Stimulated activated CD4-positive, alpha-beta T cell treated with anti-CD3 and anti-CD28 coated beads, Interleukin-1b, Interleukin-23, amount 100 ng/mL, for 1 hour (primary cell): ENCODE data around the gene MED7.
A peak's percentile ranks its signal among the peaks of the same experiment; 100 is the strongest.
"Not testable (repeated sequence)": the region's sequence is repeated elsewhere in the genome, so short reads cannot be mapped to it uniquely, and the experiment has no call there.

ENCODE experiments used
- DNase-seq, 2 donors: peaks; one replicate each; pipeline ENCODE4 v3.0.0-alpha.2; 2020; ENCODE audit warnings: low read depth in 2 of 2

The MED7 gene

DNA sequence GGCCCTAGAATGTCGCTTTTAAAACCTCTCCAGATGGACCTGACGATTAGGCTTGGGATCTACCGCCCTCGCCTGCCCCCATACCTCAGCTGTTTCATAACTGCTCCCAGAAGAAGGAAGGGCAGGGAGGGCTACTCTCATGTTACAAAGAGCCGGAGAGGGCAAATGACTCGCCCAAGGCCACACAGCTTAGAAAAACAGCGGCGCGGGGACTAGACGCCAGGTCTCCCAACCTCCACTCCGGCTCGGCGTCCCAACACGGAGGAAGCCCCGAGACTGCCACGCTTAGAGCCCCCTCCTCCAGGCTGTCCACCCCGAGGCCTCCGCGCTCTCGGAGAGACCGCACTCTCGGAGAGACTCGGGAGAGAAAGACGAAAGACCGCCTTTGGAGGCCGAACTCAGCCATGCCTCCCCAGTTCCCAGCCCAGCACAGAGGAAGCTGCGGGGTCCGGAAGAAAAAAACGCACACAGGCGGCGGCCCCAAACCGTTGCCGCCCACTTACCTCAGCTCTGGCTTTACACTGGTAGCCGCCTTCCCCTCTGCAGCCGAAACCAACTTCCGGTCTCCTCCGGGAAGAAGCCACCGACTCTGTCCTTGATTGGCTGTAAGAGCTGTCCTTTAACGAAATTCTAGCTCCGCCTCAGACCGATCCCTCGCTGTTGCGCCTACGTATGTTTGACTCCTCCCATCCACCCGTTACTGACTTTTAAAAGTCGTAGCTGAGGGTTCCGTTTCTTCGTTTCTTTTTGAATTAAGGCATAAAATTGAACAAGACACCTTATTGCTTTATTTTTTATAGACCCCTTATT, at the start of gene MED7:
TSS of gene MED7 (minus strand) at position 549 of the 810 bp plus-strand sequence. CDS start 3,434 bp downstream, outside the sequence.
- peak; percentile 62 to 85 for DNase-seq

GRCh38 chr5:157189223-157189622, 46.6 kb upstream of the MED7 start:
- no peak for DNase-seq

GRCh38 chr5:157188270-157188669, 45.6 kb upstream of the MED7 start:
- DNase-seq, result no peak

- no peak for DNase-seq
Observed at GRCh38 chr5:157187046-157187754, 44.5 kb upstream of the MED7 start.

DNA sequence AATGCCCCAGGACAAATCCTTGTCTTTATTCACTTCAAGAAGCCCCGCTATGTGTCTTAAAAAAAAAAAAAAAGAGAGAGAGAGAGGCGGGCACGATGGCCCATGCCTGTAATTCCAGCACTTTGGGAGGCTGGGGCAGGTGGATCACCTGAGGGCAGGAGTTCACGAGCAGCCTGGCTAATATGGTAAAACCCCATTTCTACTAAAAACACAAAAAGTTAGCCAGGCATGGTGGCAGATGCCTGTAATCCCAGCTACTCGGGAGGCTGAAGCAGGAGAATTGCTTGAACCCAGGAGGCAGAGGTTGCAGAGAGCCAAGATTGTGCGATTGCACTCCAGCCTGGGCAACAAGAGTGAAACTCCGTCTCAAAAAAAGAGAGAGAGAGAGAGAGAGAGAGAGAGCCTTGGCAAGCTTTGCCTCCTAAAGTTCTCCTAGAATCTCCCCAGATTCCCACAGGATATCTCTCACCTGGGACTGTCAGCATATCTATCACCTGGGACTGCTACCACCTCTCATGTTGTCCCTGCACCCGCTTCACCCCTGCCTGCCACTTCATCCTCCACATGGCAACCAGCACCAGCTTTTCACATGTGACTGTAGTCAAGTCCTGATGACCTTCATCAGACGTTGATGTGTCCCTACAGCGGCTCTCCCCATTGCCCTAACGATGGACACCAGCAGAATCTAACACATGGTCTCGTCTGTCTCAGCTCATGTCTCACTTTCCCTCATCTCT, 43.8 kb upstream of the MED7 start:
- DNase-seq, result no peak

GRCh38 chr5:157185122-157185521, 42.5 kb upstream of the MED7 start:
- not testable (repeated sequence) for DNase-seq

GRCh38 chr5:157184117-157184670, 41.5 kb upstream of the MED7 start:
- no peak for DNase-seq

DNA sequence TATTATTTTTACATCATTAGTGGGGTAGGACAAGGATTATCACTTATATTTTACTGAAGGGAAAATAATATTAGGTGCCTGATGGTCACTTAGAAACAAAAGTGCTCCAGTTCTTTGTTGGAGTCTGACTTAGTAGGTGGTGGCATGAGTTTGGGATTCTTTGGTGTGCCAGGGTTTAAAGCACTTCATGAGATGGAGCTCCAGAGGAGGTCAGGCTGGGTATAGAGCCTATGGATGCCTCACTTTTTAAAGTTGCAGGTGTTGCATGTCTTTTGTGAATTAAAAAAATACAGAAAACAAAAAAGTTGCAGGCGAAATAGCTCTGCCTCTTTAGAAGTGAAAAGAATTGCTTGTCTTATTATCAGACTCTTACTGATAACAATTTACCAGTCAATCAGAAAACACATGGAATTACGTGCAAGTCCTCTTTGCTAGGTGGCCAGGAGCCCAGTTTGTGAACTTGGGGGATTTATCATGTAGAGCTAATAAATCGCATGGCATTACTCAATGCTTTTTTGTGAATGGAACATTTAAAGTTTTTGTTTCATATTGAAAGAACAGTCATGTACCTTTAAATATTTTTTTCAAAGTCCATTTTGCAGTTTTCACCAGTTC, 39.6 kb upstream of the MED7 start:
- DNase-seq, result no peak

DNA sequence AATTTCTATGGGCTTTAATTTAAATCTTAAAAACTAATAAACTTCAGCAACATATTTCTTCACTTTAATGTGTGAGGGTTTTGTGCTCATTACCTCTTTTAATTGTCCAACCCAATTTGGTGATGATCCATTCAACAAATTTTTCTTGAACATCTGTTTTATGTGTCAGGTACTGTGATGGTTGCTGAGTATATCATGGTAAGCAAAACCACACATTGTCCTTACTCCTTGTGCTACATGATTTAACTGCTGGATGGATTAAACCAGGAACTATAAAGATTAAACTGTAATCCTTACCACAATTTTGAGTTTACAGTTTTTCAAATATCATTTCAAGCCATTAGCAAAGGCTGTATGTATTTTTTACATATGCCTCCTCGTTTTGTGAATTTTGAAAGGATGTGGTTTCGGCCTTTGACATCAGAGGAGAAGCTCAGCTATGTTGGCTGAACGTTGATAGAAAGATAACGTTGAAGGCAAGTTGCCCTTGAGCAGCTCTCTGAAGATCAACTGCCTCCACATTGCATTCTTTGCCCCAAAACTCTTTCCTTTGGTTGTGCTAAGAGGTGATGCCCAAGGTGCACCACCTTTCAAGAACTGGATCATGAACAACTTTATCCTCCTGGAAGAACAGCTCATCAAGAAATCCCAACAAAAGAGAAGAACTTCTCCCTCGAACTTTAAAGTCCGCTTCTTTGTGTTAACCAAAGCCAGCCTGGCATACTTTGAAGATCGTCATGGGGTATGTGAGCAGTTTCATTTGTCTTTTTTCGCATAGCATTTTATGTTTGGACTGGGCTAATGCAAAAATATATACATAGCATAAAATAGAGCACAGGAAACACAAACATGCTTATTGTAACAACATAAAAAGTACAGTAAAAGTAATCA, 38.0 kb upstream of the MED7 start, which contains the start of gene ITK:
TSS of gene ITK (plus strand) at position 467 of the 891 bp plus-strand sequence. CDS start at position 605, 138 bp downstream.
- no peak for DNase-seq

DNA sequence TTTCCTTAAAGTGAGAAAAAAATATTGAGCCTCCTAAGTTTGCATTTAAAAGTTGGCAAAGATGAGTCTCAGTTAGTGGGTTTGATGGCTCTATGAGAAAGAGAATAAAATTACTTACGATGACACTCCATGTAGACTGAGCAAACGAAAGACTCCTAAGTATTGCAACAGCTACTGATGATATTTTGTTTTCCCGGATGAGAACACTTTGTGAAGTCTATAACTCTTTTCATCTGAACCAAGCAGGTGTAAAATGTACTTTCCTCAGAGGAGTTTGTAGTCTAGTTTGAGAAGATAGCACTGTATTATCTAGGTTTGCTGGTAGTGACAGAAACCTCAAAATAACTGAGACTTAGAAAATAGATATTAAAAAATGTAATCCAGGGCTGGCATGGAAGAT, 36.3 kb upstream of the MED7 start:
- no peak for DNase-seq

DNA sequence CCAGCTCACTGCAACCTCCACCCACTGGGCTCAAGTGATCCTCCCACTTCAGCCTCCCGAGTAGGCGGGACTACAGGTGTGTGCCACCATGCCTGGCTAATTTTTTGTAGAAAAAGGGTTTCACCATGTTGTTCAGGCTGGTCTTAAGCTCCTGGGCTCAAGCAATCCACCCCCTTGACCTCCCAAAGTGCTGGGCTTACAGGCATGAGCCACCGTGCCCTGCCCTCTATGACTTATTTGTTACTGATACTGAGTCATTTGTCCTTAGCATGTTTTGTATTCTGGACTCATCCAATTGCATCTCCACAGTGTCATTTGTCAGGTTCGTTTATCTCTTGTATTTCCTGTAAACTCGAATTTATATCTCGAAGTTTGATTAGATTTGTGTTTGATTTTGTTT, 35.3 kb upstream of the MED7 start:
- DNase-seq, result no peak

GRCh38 chr5:157175071-157175612, 32.5 kb upstream of the MED7 start:
- no peak for DNase-seq

- peak; percentile 55 to 66 for DNase-seq
Observed at GRCh38 chr5:157172403-157172802, 29.7 kb upstream of the MED7 start.

GRCh38 chr5:157168286-157168685, 25.6 kb upstream of the MED7 start:
- no peak for DNase-seq

- no peak for DNase-seq
Observed at GRCh38 chr5:157167214-157167621, 24.6 kb upstream of the MED7 start.

GRCh38 chr5:157166214-157167213, 23.8 kb upstream of the MED7 start, which contains the start of gene GARIN3:
Gene GARIN3, minus strand, starts transcription at chr5:157166264. Its CDS starts 96 bp downstream, at chr5:157166168.
- DNase-seq, result no peak

DNA sequence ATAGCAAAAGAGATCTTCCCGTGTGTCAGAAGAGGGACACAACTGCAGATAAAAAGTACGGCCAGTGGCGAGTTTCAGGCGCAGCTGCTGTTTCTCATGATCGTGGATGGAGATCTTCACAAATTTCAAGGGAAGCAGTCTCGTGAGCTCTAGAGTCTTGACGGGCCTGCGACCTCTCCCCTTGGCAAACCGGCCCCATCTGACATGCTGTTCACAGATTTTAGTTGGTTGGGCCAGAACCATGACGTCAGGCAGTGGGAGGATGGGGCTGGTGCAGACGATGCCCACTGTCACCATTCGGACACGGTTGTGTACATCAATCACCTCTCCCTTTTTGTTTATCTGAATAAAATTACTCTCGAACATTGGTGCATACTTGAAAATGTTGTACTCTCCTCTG, 23.0 kb upstream of the MED7 start:
- DNase-seq, result no peak

DNA sequence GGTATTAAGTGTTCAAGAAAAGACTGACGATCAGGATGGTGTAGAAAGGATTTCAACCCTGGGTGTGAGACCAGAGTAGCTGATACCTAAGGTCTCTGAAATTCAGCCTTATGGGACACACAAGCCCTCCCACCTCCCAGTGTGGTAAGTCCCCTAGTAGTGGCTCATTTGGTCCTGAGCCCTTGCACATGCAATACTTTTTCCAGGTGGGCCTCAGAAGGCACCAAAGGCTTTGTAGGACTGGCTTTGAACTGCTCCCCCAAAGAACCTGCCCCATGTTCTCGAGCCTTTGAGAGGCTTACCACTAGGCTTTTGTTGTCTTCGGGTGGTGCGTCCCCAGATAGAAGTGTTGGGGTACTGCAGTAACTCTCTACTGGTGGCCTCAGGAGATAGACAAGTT, 22.6 kb upstream of the MED7 start:
- no peak for DNase-seq

DNA sequence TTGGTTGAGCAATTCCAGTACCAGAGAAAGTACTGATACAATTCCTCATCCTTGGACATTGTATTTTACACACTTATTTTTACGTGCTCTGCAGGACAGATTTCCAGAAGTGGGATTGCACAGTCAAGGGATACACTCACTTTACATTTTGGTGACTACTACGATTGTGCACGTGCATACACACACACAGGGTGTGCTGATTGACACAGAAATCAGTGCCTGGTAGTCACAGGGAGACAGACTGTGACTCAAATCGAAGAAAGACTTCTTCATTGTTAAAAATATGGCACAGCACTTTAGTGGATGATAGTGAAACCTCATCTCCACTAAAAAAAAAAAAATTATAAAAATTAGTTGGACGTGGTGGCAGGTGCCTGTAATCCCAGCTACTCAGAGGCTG, 21.9 kb upstream of the MED7 start:
- no peak for DNase-seq
